Measurements from ENCODE around the gene ACP7. TPM values are rescaled to one million over a fixed set of nuclear protein-coding genes. Genes with fewer than 3 reads are reported as not detected.
A peak's percentile ranks its signal among the peaks of the same experiment; 100 is the strongest.
"Not testable (repeated sequence)": the region's sequence is repeated elsewhere in the genome, so short reads cannot be mapped to it uniquely, and the experiment has no call there.

ACP7 gene
- total and polyA plus RNA-seq, 3 donors from 2014 or later: not detected

GRCh38 chr19:39140594-39140993 lies 56.4 kb downstream of the ACP7 start:
- no peak overlapping the region for H3K27ac ChIP-seq
- DNase-seq: no peak
- no peaks in the 10 kb centered on the region for H3K27me3 ChIP-seq
- H3K36me3 ChIP-seq (ENCODE audit: low read depth, missing control alignments): no peaks in the 10 kb centered on the region
- no peaks in the 10 kb centered on the region for H3K9me3 ChIP-seq
- no peak for TF ChIP-seq POLR2A (IDR thresholded peaks at IDR 0.05)
- peaks cover 54% of the 10 kb centered on the region for H3K4me1 ChIP-seq
- intact Hi-C loops (cut with DNase I; ENCODE audit: low total_unique reads): no loop called here
- WGBS, 2 donors: 42 to 75% methylated on average over 5 of the region's 5 CpGs
- H3K4me3 ChIP-seq: no peak overlapping the region

GRCh38 chr19:39141929-39142328 lies 57.8 kb downstream of the ACP7 start:
- no peaks in the 10 kb centered on the region for H3K27me3 ChIP-seq
- no peaks in the 10 kb centered on the region for H3K36me3 ChIP-seq (ENCODE audit: low read depth, missing control alignments)
- H3K4me1 ChIP-seq: peaks cover 54% of the 10 kb centered on the region
- WGBS, 2 donors: 70 to 71% methylated on average over 11 of the region's 11 CpGs
- H3K27ac ChIP-seq: no peak overlapping the region
- intact Hi-C loops (cut with DNase I; ENCODE audit: low total_unique reads): no loop called here
- no peak for TF ChIP-seq POLR2A (IDR thresholded peaks at IDR 0.05)
- TF ChIP-seq, protein P1, sequence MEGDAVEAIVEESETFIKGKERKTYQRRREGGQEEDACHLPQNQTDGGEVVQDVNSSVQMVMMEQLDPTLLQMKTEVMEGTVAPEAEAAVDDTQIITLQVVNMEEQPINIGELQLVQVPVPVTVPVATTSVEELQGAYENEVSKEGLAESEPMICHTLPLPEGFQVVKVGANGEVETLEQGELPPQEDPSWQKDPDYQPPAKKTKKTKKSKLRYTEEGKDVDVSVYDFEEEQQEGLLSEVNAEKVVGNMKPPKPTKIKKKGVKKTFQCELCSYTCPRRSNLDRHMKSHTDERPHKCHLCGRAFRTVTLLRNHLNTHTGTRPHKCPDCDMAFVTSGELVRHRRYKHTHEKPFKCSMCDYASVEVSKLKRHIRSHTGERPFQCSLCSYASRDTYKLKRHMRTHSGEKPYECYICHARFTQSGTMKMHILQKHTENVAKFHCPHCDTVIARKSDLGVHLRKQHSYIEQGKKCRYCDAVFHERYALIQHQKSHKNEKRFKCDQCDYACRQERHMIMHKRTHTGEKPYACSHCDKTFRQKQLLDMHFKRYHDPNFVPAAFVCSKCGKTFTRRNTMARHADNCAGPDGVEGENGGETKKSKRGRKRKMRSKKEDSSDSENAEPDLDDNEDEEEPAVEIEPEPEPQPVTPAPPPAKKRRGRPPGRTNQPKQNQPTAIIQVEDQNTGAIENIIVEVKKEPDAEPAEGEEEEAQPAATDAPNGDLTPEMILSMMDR (IDR thresholded peaks at IDR 0.05): no peak
- no peak for DNase-seq
- no peak overlapping the region for H3K4me3 ChIP-seq
- no peaks in the 10 kb centered on the region for H3K9me3 ChIP-seq

- intact Hi-C loops (cut with DNase I; ENCODE audit: low total_unique reads): no loop called here
- H3K4me3 ChIP-seq: no peak overlapping the region
- TF ChIP-seq POLR2A (IDR thresholded peaks at IDR 0.05): no peak
- TF ChIP-seq, protein P1 (IDR thresholded peaks at IDR 0.05): no peak
- H3K27me3 ChIP-seq: no peaks in the 10 kb centered on the region
- no peak for DNase-seq
- no peak overlapping the region for H3K27ac ChIP-seq
- H3K4me1 ChIP-seq: peaks cover 49% of the 10 kb centered on the region
- H3K36me3 ChIP-seq (ENCODE audit: low read depth, missing control alignments): no peaks in the 10 kb centered on the region
- WGBS, 2 donors: 79 to 89% methylated on average over 5 of the region's 5 CpGs
- H3K9me3 ChIP-seq: no peaks in the 10 kb centered on the region
These were observed 58.5 kb downstream of the ACP7 start for GRCh38 chr19:39142630-39143029.

GRCh38 chr19:39143757-39144289 lies 59.7 kb downstream of the ACP7 start:
- H3K27me3 ChIP-seq; H3K36me3 ChIP-seq (ENCODE audit: low read depth, missing control alignments); DNase-seq; intact Hi-C loops (cut with DNase I; ENCODE audit: low total_unique reads); H3K4me3 ChIP-seq; H3K9me3 ChIP-seq: not testable (repeated sequence)
- Histone ChIP-seq H3K4me1 (peaks cover 45% of the 10 kb centered on the region), H3K27ac (peak overlapping the region in 1 of 2 donors; percentile 55)
- WGBS, 2 donors: 78 to 79% methylated on average over 5 of the region's 5 CpGs

- no peaks in the 10 kb centered on the region for H3K9me3 ChIP-seq
- H3K4me3 ChIP-seq: no peak overlapping the region
- no peaks in the 10 kb centered on the region for H3K36me3 ChIP-seq (ENCODE audit: low read depth, missing control alignments)
- peaks cover 39% of the 10 kb centered on the region for H3K4me1 ChIP-seq
- no peak for TF ChIP-seq POLR2A (IDR thresholded peaks at IDR 0.05)
- TF ChIP-seq, protein P1 (IDR thresholded peaks at IDR 0.05): no peak
- H3K27ac ChIP-seq: peak overlapping the region; percentile 50 to 55
- DNase-seq: no peak
- intact Hi-C loops (cut with DNase I; ENCODE audit: low total_unique reads): no loop called here
- 38 to 42% methylated on average over 14 of the region's 14 CpGs for WGBS, 2 donors
- H3K27me3 ChIP-seq: no peaks in the 10 kb centered on the region
These were observed 60.3 kb downstream of the ACP7 start for GRCh38 chr19:39144290-39145071.
